Hematopoietic multipotent progenitor cell (in vitro differentiated cells): ENCODE measurements around the gene ANO2. TPM values are rescaled to one million over a fixed set of nuclear protein-coding genes. Genes with fewer than 3 reads are reported as not detected.

Source experiments
- DNase-seq, 3 donors: peaks; one replicate each; pipeline ENCODE4 v3.0.0-alpha.2; 2011 to 2015; ENCODE audit warnings: low read depth in 2 of 3, low spot score in 2 of 3
- total RNA-seq: library from RNA; depleted of rRNA; stranded (reverse); fragments of >200 nt; gene quantifications from one replicate; pipeline ENCODE4 v1.2.3, GENCODE V29; 2012

ANO2 gene
- total RNA-seq, 1 donor = 0.81 TPM

DNA sequence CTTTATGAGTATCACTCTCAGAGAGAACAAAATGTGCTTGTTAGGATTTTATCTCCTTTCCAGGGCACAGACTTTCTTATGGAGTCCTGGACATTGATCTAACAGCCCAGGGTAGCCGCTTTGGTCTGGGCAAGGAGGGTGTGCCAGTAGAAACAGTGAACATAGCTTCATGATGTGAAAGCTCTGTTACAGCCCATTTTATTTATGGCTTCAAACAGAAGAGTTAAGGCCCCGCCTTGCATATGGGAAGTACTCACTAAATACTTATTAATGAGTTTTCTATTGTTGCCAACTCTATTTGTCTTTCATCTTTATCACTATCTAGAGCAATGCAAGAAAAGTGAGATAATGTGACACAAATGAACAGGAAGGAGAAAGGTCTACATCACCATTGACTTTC, 312.6 kb downstream of the ANO2 start:
- no peak for DNase-seq

DNA sequence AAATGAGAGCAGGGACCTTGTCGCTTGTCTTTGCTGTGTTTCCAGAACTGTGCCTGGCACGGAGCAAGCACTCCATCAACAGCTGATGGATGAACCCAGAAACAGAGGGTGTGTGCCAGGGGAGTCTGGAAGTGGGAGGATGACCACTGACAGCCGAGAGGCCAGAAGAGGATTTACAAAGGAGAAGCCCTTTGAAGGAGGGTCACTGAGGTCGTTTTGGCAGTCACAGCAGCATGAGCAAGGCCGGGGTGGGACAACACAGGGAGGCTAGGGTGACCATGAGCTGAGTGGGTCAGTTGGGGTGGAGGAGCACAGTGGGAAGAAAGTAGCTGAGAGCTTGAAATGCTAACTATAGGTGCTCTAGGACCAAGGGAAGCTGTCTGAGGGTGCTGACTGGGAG, 313.6 kb downstream of the ANO2 start:
- DNase-seq = no peak

DNA sequence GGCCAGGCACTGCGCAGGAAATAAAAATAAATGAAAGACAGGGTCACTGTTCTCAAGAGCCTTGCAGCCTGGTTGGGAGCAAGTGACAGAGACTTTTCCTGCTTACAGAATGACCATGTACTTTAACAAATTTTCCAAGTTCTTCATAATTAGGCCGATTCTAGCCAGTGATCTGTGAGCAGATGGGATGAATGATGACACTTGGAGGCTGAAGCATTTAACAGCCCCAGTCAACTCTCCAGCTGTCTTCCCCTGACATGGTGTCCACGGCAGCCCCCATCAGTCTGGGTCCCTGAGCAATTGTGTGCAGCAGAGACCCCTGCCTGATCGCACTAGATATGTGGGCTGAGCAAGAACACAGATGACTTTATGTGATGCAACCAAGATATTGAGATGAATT, 314.3 kb downstream of the ANO2 start:
- DNase-seq = no peak

DNA sequence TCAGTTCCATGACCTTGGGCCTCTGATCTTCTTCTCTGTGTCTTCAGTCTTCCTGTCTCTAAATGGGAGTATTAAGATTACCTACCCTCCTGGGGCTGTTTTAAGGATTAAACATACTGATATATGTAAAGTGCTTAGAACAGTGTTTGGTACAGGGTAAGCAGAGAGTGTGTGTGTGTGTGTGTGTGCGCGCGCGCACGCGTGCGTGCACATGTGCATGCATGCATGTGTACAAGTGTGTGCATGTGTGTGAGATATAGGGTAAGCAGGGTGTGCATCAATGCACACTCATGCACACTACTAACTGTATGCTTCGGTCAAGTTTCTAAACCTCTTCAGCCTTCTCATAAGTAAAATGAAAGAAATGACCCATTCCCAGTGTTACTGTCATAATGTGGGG, 316.6 kb downstream of the ANO2 start:
- DNase-seq = no peak

DNA sequence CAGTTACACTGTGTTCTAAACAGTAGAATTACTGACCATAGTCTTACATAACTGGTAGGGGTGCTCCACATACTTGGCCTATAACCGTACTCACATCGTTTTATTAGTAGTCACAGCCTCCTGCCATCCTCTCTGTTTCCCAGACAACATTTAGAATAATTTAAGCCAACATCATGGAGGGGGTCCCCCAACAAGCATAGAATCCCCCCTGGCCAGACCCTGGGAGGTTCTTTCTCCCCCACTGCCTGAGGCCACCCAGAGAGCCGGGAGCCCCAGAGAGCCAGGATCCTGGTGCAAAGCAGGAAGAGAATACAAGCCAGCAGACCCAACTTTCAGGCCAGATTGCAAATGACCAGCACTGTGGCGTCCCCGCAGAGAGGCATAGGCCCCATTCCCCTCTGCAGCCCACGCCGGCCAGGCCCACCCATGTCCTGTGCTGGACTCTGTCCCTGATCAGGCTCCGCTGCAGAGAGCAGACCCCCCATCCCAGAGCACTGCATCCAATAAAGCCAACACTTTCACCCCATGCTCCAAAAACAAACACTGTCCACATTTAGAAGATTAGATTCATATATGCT, 317.9 kb downstream of the ANO2 start:
- no peak for DNase-seq

DNA sequence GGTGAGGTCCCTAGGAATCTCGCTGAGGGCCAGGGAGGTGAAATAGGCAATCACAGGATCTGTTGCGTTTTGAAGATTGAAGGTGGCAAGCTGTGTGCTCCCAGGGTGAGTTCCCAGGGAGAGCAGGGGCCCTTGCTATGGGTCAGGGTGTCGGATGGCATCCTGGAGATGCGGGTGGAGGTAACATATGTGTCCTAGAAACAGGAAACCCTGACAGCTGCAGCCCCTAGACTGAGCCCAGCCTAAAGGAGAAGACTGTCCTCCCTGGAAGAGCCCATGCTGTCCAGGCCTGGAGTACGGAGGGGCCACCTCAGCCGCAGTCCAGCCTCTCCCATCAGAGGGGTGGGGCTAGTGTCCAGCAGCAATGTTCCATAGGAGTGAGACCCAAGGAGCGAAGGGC, 318.9 kb downstream of the ANO2 start:
- DNase-seq = no peak

DNA sequence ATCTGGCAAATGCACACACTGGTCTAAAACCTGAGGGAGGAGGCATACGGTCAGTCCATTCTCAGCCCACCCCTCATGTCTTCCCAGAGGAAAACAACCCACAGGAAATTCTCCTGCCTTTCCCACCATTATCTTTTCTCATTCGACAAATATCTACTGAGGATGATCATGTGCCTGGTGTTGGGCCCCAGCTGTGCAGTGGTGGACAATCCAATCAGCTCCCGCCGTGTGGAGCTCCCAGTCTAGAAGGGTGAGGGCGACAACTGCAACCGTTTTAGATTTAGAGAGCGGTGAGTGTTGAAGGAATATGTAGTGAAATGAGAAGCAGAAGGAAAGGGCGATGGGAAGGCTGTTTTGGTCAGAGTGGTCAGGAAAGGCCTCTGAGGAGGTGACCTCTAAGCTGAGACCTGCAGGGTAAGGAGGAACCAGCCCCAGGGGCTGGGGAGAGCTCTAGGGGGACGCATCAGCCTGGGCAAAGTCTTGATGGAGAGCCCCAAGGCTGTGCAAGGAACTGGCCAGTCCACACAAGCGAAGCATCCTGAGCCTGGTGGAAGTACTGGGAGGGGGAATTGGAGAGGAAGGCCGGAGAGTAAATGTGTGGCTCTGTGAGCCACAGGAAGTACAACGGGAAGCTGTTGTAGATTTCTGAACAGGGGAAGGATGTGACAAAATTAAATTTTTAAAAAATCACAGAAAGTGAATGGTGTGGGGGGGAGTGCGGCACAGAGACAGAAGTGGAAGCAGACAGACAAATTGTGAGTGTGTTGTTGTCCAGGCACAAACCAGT, 320.4 kb downstream of the ANO2 start:
- DNase-seq = no peak

DNA sequence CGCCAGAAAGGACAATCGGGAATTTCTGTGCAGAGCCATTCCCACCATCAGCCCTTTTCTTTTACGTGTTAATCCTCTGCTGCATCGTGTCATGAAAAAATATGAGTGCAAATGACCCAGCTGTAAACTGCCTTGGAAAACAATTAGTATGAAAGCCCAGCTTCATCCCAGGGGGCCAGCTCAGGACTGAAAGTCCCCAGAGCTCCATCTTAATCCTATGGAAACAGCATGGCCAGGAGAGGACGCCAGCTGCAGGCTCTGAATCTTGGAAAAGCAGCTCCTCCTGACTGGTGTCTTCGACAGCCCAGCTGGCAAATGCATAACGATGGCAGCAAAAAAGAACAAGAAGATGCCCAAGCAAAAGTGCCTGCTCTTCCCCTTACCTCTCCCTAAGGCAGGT, 321.6 kb downstream of the ANO2 start:
- no peak for DNase-seq

DNA sequence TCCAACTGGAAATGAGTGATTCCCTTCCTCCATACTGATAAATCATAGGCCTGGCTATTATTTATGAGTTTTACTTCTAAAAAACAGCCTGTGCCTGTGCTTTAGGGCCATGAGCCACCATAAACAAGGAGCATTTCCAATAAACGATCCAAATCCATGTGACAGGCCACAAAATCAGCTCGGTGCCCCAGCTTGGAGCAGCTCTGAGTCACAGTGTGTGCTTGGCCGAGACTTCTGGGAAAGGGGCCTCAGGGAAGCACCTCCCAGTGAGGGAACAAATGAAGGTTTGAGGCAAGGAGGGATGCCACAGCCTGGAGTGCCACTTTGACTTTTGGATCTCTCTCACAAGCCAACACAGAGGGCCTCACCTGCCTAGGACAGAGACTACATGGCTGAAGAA, 322.8 kb downstream of the ANO2 start:
- DNase-seq = no peak

DNA sequence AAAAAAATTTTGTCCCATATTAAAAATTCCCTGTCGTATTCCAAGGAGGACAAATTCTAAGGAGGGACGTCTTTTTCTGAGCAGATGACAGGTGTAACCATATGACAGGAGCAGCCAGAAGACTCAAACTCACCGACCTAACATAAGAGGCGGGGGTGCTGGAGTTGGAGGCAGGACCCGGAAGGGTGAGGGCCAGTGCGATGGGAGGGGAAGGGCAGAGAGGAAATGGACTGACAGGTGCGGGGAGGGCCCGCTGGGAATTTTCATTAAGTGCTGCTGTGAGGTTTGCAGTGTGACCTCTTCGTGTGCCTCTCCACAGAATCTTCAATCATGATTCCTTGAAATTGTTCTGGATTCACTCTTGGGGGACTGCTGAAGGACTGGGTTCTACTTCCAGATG, 323.7 kb downstream of the ANO2 start:
- no peak for DNase-seq

DNA sequence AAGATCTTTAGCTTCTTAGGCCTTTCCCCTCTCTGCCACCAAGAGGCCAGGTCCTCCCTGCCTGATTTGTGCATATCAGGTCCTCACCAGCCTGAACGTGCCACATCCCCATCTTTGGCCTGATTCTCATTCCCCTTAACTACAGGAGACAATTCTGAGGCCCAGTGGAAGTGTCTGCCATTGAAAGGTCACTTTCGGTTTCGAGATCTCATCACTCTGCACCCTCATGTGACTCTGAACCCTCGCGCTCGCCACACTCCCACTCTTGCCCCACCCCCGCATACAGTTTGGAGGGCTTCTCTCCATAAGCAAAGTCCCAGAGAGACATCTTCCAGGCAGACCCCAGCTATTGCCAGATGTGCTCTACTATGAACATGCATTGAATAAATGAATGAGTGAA, 324.2 kb downstream of the ANO2 start:
- no peak for DNase-seq

DNA sequence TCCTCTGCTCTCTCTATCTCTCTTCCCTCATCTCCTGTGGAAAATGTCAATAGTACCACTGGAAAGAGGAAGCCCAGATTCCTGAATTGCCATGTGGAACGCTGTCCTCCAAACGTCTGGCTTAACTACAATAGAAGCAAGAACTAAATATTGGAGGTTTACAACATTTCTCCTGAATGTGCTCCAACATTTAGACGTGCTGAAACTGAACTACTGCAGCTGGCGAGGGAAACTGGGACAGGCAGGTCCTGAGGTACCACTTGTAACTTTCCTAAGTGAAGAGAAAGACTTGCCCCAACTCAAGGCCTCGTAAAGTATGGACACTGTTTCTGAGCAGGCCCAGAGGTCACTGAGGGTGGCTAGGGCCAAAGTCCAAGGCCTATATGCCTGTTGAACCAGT, 325.4 kb downstream of the ANO2 start:
- no peak for DNase-seq

DNA sequence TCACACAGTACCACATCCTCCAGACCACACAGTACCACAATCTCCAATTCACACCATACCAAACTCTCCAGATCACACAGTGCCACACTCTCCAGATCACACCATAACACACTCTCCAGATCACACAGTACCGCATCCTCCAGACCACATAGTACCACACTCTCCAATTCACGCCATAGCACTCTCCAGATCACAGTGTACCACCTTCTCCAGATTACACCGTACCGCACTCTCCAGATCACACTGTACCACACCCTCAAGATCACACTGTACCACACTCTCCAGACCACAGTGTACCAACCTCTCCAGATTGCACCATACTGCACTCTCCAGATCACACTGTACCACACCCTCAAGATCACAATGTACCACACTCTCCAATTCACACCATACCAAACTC, 328.2 kb downstream of the ANO2 start:
- DNase-seq = no peak

DNA sequence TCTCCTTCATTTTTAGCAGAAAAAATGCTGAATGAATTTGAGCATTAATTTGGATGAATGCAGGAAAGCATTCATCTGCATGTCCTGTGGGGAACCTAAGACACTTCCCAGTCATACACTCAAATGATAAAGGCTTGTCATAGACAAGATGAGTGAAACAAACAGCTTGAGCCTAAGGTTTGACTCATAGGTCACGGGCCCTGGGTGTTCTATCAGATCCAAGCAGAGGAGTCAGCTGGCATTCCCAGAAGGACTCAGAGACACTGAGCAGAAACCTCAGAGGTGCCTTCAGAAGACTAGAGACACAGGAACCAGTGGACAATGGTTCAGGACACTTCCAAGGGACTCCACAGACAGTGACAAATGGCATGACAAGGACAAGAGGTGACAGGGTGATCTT, 329.3 kb downstream of the ANO2 start:
- DNase-seq = no peak

DNA sequence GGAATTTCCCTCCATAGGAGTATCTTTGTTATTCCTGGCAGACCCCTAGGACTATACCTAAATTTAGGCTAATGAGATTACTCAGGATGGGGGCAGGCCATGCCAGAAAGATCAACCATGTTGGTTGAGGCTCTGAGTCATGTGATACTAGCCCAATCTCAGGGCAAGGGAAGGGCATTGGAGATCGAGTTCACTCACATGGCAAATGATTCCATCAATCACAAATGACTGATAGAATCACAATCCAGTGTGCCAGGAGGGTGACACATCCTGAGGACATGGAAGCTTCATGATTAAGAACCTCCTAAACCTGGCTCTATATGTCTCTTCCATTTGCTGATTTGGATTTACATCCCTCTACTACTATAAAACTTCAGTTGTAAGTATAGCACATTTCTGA, 330.8 kb downstream of the ANO2 start:
- no peak for DNase-seq

DNA sequence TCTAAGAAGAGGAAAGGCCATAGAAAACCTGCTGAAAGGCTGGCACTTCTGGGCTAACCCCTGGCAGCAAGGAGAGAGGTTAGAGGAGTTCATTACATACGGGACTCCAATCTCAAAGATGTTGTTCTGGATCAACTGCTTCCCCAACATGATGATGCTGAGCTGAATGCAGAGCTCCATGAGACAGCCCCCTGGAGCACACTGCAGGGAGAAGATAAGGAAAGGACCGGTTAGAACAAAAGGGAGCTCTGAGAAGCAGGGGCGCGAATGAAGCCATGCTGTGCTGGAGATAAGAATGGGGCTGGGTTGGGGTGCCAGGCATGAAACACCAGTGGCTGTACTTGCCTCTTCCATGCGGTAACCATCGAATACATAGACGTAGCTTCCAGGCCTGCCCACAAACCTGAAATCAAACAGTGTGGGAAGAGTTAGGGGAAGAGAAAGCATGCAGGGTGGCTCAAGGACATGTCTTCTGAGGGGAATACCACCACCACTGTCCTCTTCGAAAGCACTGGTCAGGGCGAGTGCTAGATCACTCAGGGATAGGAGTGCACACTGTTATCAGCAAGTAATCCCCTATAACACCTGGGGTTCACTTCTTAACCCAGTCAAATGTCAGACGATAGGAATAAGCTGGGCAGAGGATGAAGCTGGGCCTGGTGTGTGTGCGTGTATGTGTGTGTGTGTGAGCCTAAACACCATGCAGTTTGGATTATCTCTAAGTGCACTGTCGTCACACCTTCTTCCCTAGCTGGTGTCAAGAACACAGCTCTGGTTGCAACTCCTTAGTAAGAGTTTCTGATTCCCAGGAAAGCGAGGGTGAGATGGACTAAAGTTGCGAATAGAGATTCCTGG, 332.3 kb downstream of the ANO2 start:
- DNase-seq = peak in 2 of 3 donors; percentile 40 to 60

DNA sequence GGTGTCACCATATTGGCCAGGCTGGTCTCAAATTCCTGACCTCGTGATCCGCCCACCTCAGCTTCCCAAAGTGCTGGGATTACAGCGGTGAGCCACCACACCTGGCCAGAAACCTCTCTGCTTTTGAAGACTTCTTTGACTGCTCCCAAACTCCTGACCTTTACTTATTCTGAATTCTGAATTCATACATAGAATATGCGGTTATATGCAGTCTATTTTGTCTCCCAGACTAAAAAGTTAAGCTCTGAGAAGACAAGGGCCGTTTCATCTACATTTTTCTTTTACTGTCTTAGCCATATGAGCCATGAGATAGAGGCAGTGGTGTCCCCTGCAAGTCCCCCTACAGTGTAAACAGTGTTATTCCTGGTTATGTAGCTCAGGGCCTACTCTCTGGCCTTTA, 333.9 kb downstream of the ANO2 start:
- no peak for DNase-seq

DNA sequence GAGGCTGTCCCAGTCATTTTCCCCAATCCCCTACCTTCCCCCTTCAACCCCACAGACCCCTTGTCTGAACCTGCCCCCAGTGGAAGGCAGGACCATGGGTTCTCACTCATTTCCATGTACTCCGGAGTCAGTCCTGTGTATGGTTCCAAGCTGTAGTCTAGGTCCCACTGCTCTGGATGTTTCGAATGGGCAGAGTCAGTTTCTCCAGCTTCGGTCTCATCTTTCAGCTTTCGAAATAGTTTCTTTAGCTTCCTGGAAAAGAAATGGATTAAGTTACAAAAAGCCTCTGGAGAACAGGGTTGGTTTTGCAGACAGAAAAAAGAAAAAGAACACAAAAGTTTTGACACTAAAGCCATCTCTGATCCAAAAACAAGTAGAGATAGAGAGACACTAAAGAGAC, 345.7 kb downstream of the ANO2 start:
- DNase-seq = no peak

DNA sequence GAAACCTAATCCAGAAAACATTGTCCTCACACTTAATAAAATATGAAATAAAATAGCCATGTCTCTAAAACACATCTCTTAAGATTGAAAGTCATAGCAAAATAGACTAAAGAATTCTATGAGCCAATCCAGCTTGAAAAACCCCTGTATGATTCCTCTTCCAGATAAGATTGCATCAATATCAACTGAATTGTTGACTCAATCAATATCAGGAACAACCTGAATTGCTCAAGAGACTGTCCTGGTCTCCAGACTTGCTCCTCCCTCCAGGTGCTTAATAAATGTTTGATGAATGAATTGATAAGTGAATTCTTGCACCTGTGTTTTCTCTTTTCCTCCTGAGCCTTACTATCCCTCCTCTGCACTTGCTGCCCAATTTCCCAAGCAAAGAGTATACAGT, 351.1 kb downstream of the ANO2 start:
- DNase-seq = no peak

DNA sequence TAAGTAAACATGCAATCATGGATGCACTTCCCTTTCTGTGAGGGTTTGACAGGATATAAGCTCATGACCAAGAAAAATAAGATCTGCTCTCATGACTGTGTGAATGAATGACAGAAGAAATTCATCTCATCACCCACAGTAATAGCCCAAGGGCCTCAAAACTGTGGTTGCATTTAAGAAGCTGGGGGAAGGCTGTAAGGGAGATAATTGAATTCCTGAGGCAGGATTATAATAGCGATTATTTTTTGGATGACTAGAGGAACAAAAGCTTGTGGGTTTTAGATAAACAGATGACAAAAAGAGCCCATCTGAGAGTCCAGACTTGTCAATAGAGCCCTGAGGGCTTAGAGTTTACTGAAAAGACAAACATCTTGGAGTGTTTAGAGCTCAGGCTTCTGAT, 352.0 kb downstream of the ANO2 start:
- DNase-seq = no peak

DNA sequence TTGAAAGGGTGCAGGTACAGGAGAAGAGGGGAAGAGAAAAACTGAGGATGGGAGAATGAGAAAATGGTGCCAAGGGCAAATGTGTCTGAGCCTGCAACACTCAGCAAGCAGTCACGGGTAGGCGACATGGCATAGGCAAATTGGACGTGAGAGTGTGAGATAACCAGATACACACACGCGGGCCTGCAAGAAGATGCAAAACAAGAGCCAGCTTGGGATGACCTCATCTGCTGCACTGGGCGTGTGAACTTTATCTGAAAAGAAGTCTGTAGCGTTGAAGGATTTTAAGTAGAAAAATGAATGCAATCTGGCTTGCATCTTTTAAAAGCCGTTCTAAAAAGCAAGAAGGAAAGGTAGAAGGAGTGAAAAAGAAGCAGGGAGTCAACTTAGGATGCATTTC, 352.7 kb downstream of the ANO2 start:
- DNase-seq = no peak

DNA sequence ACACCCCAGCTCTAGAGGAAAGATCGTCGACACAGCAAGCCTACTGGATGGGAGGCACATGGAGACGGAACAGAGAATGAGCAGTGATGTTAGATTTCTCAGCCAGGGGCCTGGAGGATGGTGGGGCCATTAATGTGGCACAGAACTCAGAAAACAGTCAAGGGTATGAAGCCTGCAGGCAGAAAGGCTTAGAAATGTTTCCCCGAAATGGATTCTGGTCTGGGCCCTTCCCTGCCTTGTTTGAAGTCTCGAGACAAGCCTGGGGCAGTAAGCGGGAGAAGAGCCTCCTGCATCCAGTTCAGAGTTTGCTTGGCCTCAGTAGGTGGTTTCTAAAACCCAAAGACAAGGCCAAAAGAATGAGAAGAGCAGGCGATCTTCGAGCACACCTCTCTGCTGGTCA, 354.7 kb downstream of the ANO2 start:
- no peak for DNase-seq
